Measurements from ENCODE around the gene MRPS22.

The MRPS22 gene

GRCh38 chr3:139311557-139311956 is 32.3 kb upstream of the MRPS22 start:
- no peak for TF ChIP-seq CTCF (conservative IDR thresholded peaks at IDR 0.05; ENCODE audit: low read length)
- no peak overlapping the region for H3K4me3 ChIP-seq (ENCODE audit: low read length)
- DNase-seq (ENCODE audit: low read depth): no peak

GRCh38 chr3:139312416-139312815 is 31.4 kb upstream of the MRPS22 start:
- no peak for DNase-seq (ENCODE audit: low read depth)
- H3K4me3 ChIP-seq (ENCODE audit: low read length): no peak overlapping the region
- TF ChIP-seq CTCF (conservative IDR thresholded peaks at IDR 0.05; ENCODE audit: low read length): no peak

- H3K4me3 ChIP-seq (ENCODE audit: low read length): no peak overlapping the region
- DNase-seq (ENCODE audit: low read depth): peak; percentile 54
- no peak for TF ChIP-seq CTCF (conservative IDR thresholded peaks at IDR 0.05; ENCODE audit: low read length)
Observed at GRCh38 chr3:139312959-139313358, 30.9 kb upstream of the MRPS22 start.

- H3K4me3 ChIP-seq (ENCODE audit: low read length): no peak overlapping the region
- DNase-seq (ENCODE audit: low read depth): no peak
- TF ChIP-seq CTCF (conservative IDR thresholded peaks at IDR 0.05; ENCODE audit: low read length): no peak
Observed at GRCh38 chr3:139313921-139314320, 29.9 kb upstream of the MRPS22 start.

GRCh38 chr3:139317215-139317614 is 26.6 kb upstream of the MRPS22 start:
- DNase-seq (ENCODE audit: low read depth): no peak
- H3K4me3 ChIP-seq (ENCODE audit: low read length): no peak overlapping the region
- no peak for TF ChIP-seq CTCF (conservative IDR thresholded peaks at IDR 0.05; ENCODE audit: low read length)

GRCh38 chr3:139317660-139318430 is 26.0 kb upstream of the MRPS22 start:
- no peak for TF ChIP-seq CTCF (conservative IDR thresholded peaks at IDR 0.05; ENCODE audit: low read length)
- no peak overlapping the region for H3K4me3 ChIP-seq (ENCODE audit: low read length)
- no peak for DNase-seq (ENCODE audit: low read depth)

- TF ChIP-seq CTCF (conservative IDR thresholded peaks at IDR 0.05; ENCODE audit: low read length): no peak
- no peak overlapping the region for H3K4me3 ChIP-seq (ENCODE audit: low read length)
- no peak for DNase-seq (ENCODE audit: low read depth)
Observed at GRCh38 chr3:139318431-139318816, 25.4 kb upstream of the MRPS22 start.
